ENCODE results near the gene DLG4.
"Not testable (repeated sequence)": the region's sequence is repeated elsewhere in the genome, so short reads cannot be mapped to it uniquely, and the experiment has no call there.

GRCh38 chr17:7243838-7244237 lies 24.2 kb upstream of the DLG4 start:
- not testable (repeated sequence) for TF ChIP-seq CTCF (IDR thresholded peaks at IDR 0.05; ENCODE audit: poor library complexity); EZH2 (IDR thresholded peaks at IDR 0.05; ENCODE audit: borderline replicate concordance)

All from hepatocyte (in vitro differentiated cells).